ENCODE data around the gene OR2V2.

DNA sequence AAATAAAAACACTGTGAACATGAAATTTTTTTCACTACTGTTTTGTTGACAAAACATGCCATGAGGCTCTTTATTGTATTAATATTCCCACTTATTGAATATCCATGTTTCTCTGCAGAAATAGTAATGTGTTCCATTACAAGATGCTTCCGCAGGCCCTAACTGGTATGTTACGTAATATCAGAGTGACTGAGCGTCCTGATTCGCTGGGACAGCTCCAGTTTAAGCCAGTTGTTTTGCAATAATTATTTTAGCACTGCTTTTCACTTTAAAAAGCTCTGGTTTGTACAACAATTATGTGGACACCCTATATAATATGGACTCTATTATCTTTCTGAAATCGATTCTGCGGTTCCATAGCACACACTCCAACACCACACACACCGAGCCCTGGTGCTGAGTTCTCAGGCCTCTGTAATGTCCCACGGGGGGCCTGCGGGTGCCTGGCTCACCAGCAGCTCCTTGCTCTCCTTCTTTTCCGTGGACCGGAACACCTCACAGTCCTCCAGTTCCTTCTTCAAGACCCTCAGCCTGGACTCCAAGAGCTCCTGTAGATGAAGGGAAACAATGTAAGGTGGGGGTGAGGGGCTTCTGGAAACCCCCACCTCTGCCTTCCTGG lies 55.8 kb downstream of the OR2V2 start:
- TF ChIP-seq, protein P1, sequence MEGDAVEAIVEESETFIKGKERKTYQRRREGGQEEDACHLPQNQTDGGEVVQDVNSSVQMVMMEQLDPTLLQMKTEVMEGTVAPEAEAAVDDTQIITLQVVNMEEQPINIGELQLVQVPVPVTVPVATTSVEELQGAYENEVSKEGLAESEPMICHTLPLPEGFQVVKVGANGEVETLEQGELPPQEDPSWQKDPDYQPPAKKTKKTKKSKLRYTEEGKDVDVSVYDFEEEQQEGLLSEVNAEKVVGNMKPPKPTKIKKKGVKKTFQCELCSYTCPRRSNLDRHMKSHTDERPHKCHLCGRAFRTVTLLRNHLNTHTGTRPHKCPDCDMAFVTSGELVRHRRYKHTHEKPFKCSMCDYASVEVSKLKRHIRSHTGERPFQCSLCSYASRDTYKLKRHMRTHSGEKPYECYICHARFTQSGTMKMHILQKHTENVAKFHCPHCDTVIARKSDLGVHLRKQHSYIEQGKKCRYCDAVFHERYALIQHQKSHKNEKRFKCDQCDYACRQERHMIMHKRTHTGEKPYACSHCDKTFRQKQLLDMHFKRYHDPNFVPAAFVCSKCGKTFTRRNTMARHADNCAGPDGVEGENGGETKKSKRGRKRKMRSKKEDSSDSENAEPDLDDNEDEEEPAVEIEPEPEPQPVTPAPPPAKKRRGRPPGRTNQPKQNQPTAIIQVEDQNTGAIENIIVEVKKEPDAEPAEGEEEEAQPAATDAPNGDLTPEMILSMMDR (IDR thresholded peaks at IDR 0.05; ENCODE audit: insufficient read depth, low read depth, low read length) = no peak
- no peak for TF ChIP-seq EZH2 (IDR thresholded peaks at IDR 0.05; ENCODE audit: insufficient read depth, low read length)
